ENCODE measurements around the gene BLOC1S4. TPM values are rescaled to one million over a fixed set of nuclear protein-coding genes. Genes with fewer than 3 reads are reported as not detected.

BLOC1S4 gene
- total and polyA plus RNA-seq, 2 donors (not counting 1 experiment from before 2014, with no cell fraction given) = 26.3 to 35.5 TPM

- DNase-seq (peak; percentile 97), ATAC-seq (ENCODE audit: low read depth) (peak; percentile 83)
- CTCF ChIA-PET = interaction anchor here (0.9 to 1.5 kb wide), 8 partner anchors 11 to 360 kb away, joined by 3 to 9 read pairs (median 4); partner anchors contain the start of gene MRFAP1
- Histone ChIP-seq H3K4me3 (ENCODE audit: control extremely low read depth in 1 of 5, extremely low read depth in 1 of 5, insufficient read depth in 1 of 5, low read depth in 2 of 5, low read length in 4 of 5) (peak within 1 kb of the TSS; percentile 72 to 90 (median 77)), H3K4me1 (ENCODE audit: control insufficient read depth in 2 of 2, insufficient read depth in 2 of 2, low read length in 2 of 2) (peaks cover 32 to 36% of the 10 kb centered on the region in 2 donors), H3K27ac (ENCODE audit: low read length in 2 of 2) (peak within 1 kb of the TSS; percentile 80 to 83), H3K79me2 (ENCODE audit: control insufficient read depth, insufficient read depth, low read length) (peaks cover 50% of the 10 kb centered on the region), H3K4me2 (replicated peaks; ENCODE audit: low read depth, low read length, poor library complexity, severe bottlenecking) (peak within 1 kb of the TSS; percentile 84), H4K20me1 (ENCODE audit: control insufficient read depth, insufficient read depth, low read length, poor library complexity, severe bottlenecking) (no peaks in the 10 kb centered on the region), H3K9ac (ENCODE audit: low read length) (peak within 1 kb of the TSS; percentile 81), H3K9me3 (ENCODE audit: control extremely low read depth in 1 of 3, control insufficient read depth in 2 of 3, insufficient read depth in 1 of 3, low read length in 2 of 3) (peaks cover 0 to 5% (median 0%) of the 10 kb centered on the region in 3 donors), H2AFZ (ENCODE audit: insufficient read depth, low read depth, low read length, poor library complexity, severe bottlenecking) (peak within 1 kb of the TSS; percentile 95), H3K36me3 (replicated peaks in 1 of 2; ENCODE audit: control extremely low read depth in 1 of 2, control insufficient read depth in 1 of 2, extremely low read depth in 1 of 2, insufficient read depth in 2 of 2, low read length in 1 of 2) (peaks cover 3 to 8% of the 10 kb centered on the region in 2 experiments), H3K27me3 (replicated peaks in 1 of 4; ENCODE audit: control extremely low read depth in 1 of 4, control insufficient read depth in 3 of 4, insufficient read depth in 4 of 4, low read length in 3 of 4) (no peaks in the 10 kb centered on the region)
- POLR2A ChIA-PET = interaction anchor here (0.8 to 1.7 kb wide), 6 partner anchors 9 to 69 kb away, joined by 3 to 15 read pairs (median 4); partner anchors contain the start of gene MRFAP1
- TF ChIP-seq CTCF (IDR thresholded peaks at IDR 0.05) (no peak), EZH2 (IDR thresholded peaks at IDR 0.05; ENCODE audit: borderline replicate concordance, insufficient read depth, low read depth, low read length, poor library complexity, severe bottlenecking) (no peak)
- peaks cover 57% of the 10 kb centered on the region for H3K4me1 Mint-ChIP-seq
- peak within 1 kb of the TSS; percentile 99 for H3K4me3 Mint-ChIP-seq
- intact Hi-C loops (cut with micrococcal nuclease) = loop anchor here (1.0 to 10.0 kb wide), 8 partner anchors 11 to 359 kb away; partner anchors contain the start of genes GRPEL1, KIAA0232, MAN2B2 and MRFAP1
- no peaks in the 10 kb centered on the region for H3K27me3 Mint-ChIP-seq
- H3K9me3 Mint-ChIP-seq (ENCODE audit: insufficient read depth) = peaks cover 4% of the 10 kb centered on the region
- WGBS (ENCODE audit: insufficient coverage) = under 1% methylated on average over 64 of the region's 72 CpGs
- peak within 1 kb of the TSS; percentile 98 for H3K27ac Mint-ChIP-seq
Observed at GRCh38 chr4:6709230-6710114, 6.5 kb upstream of the BLOC1S4 start, which contains the start of gene MRFAP1L1. Gene MRFAP1L1, minus strand, starts transcription at chr4:6709865. Its CDS starts 236 bp downstream, at chr4:6709629.
